GM12891 (cell line): ENCODE results near the gene ACSS1.

ENCODE experiments used
- PAX5 ChIP-seq: IDR thresholded peaks from 2 replicates; pipeline ENCODE4 v1.6.1; 2011; ENCODE audit warnings: low read length, moderate library complexity, mild to moderate bottlenecking; ENCODE audit not compliant: insufficient read depth, severe bottlenecking
- POLR2A ChIP-seq: IDR thresholded peaks from 2 replicates; pipeline ENCODE4 v1.6.1; 2011; ENCODE audit warnings: low read depth, low read length, control low read depth
- POLR2AphosphoS5 ChIP-seq: IDR thresholded peaks from 2 replicates; pipeline ENCODE4 v1.6.1; 2011; ENCODE audit warnings: low read depth, low read length, control low read depth
- SPI1 ChIP-seq: IDR thresholded peaks from 2 replicates; pipeline ENCODE4 v1.6.1; 2011; ENCODE audit warnings: low read depth, low read length, control low read depth
- TAF1 ChIP-seq: IDR thresholded peaks from 2 replicates; pipeline ENCODE4 v1.6.1; 2011; ENCODE audit warnings: low read depth, low read length, control low read depth

- TF ChIP-seq PAX5, result no peak
- no peak for TF ChIP-seq TAF1
- TF ChIP-seq SPI1, result no peak
- TF ChIP-seq POLR2AphosphoS5, result no peak
- TF ChIP-seq POLR2A, result no peak
These were observed 89.6 kb downstream of the ACSS1 start for GRCh38 chr20:24968278-24968800.
